ENCODE measurements around the gene DHRS1. TPM values are rescaled to one million over a fixed set of nuclear protein-coding genes. Genes with fewer than 3 reads are reported as not detected.

Gene DHRS1
- total and polyA plus RNA-seq, 2 of the 4 experiments (the other 2 are of a cell fraction): 15.8 to 38.6 TPM

- no peak for ATAC-seq (ENCODE audit: low read depth)
- CTCF ChIA-PET: interaction anchor here (1.2 to 4.1 kb wide), 2 partner anchors 12 to 24 kb away, joined by 3 to 20 read pairs; no protein-coding TSS in a partner anchor
- Histone ChIP-seq H3K9me3 (ENCODE audit: control insufficient read depth, insufficient read depth, low read length) (no peaks in the 10 kb centered on the region), H2BK15ac (ENCODE audit: low read depth, low read length) (no peak within 1 kb of the TSS), H2AK9ac (replicated peaks; ENCODE audit: low read depth, low read length, poor library complexity) (peak within 1 kb of the TSS; percentile 60), H3K36me3 (ENCODE audit: control insufficient read depth, insufficient read depth, low read length) (peaks cover 19% of the 10 kb centered on the region), H3K23ac (ENCODE audit: low read depth, low read length) (0 out of 2 replicates have a peak within 1 kb of the TSS, but pooled peaks have one; percentile 41), H3K4me1 (ENCODE audit: control insufficient read depth, insufficient read depth, low read length) (peaks cover 10% of the 10 kb centered on the region; the same call in 1 of the 2 replicates), H3K79me1 (ENCODE audit: low read depth in 1 of 2, low read length in 2 of 2) (peaks cover 3 to 8% of the 10 kb centered on the region in 2 experiments; a peak in 1 of 4 replicates), H4K91ac (ENCODE audit: insufficient read depth, low read depth, low read length) (no peak within 1 kb of the TSS), H2BK5ac (ENCODE audit: low read depth, low read length, poor library complexity, severe bottlenecking) (no peak within 1 kb of the TSS), H3K4me3 (ENCODE audit: insufficient read depth, low read depth, low read length) (peak within 1 kb of the TSS; percentile 12; the same call in 1 of the 2 replicates), H3K27ac (ENCODE audit: insufficient read depth, low read length) (no peak within 1 kb of the TSS), H3K14ac (replicated peaks; ENCODE audit: low read depth, low read length) (no peak within 1 kb of the TSS), H3K56ac (ENCODE audit: extremely low read depth, insufficient read depth, low read length) (no peak within 1 kb of the TSS), H3K18ac (ENCODE audit: low read depth, low read length) (no peak within 1 kb of the TSS), H2AK5ac (ENCODE audit: low read depth, low read length) (0 out of 2 replicates have a peak within 1 kb of the TSS, but pooled peaks have one; percentile 9), H3K4me2 (ENCODE audit: low read depth, low read length) (peak within 1 kb of the TSS; percentile 37; the same call in 1 of the 2 replicates), H4K5ac (ENCODE audit: low read depth, low read length) (no peak within 1 kb of the TSS), H4K20me1 (ENCODE audit: insufficient read depth, low read length) (peaks cover 8% of the 10 kb centered on the region; the same call in 1 of the 2 replicates), H3K9me1 (ENCODE audit: insufficient read depth, low read length) (peaks cover 7% of the 10 kb centered on the region; the same call in 1 of the 2 replicates), H2BK120ac (ENCODE audit: low read depth, low read length) (no peak within 1 kb of the TSS), H3K4ac (ENCODE audit: low read depth, low read length) (no peak within 1 kb of the TSS), H4K8ac (ENCODE audit: low read depth in 2 of 2, low read length in 2 of 2) (no peak within 1 kb of the TSS), H3K27me3 (ENCODE audit: control insufficient read depth, insufficient read depth, low read length) (peaks cover 2% of the 10 kb centered on the region; the same call in 1 of the 2 replicates), H3K9ac (ENCODE audit: low read depth, low read length) (no peak within 1 kb of the TSS), H2BK20ac (ENCODE audit: low read depth, low read length) (no peak within 1 kb of the TSS), H2AFZ (replicated peaks; ENCODE audit: low read length, poor library complexity) (peak within 1 kb of the TSS; percentile 60)
- dilution Hi-C loops (cut with HindIII; ENCODE audit: low sequenced_read_pairs, unreplicated experiment) (no loop called here), intact Hi-C loops (cut with micrococcal nuclease) (no loop called here), in situ Hi-C loops (cut with MboI; ENCODE audit: low sequenced_read_pairs) (no loop called here)
- no peak for DNase-seq
- 88% methylated on average over 1 of the region's 5 CpGs; no CpG with 5 or more reads in 1 of the 2 experiments for WGBS, 2 experiments (ENCODE audit: extremely low coverage in 2 of 2, insufficient read length in 1 of 2)
- no TSS peak for BruUV-seq (replicated peaks)
- POLR2A ChIA-PET (ENCODE audit: unreplicated experiment): no interaction called here
- TF ChIP-seq RFX5 (IDR thresholded peaks at IDR 0.05; ENCODE audit: low read depth, low read length): no peak
- no peak for TF ChIP-seq USF2 (IDR thresholded peaks at IDR 0.05; ENCODE audit: low read depth, low read length)
- TF ChIP-seq MAFK (IDR thresholded peaks at IDR 0.05; ENCODE audit: low read depth, low read length): no peak
- TF ChIP-seq POLR2A (IDR thresholded peaks at IDR 0.05; ENCODE audit: low read depth, low read length): no peak
- no peak for TF ChIP-seq BHLHE40 (IDR thresholded peaks at IDR 0.05; ENCODE audit: low read depth, low read length)
- TF ChIP-seq FOS (IDR thresholded peaks at IDR 0.05; ENCODE audit: low read depth, low read length): no peak
- no peak for TF ChIP-seq CHD1 (IDR thresholded peaks at IDR 0.05; ENCODE audit: low read depth, low read length)
Measured at GRCh38 chr14:24309538-24310264, 10.1 kb upstream of the DHRS1 start, which contains the start of gene LTB4R2. Gene LTB4R2 (plus strand): TSS chr14:24310140. CDS start chr14:24310665, 525 bp downstream.
